Measurements from ENCODE around the gene KCNH1. TPM values are rescaled to one million over a fixed set of nuclear protein-coding genes. Genes with fewer than 3 reads are reported as not detected.

Gene KCNH1
- total and polyA plus RNA-seq, 2 experiments from 2014 or later: 0.71 to 1.8 TPM

GRCh38 chr1:210920716-210921694 is 212.9 kb downstream of the KCNH1 start:
- H3K4me3 ChIP-seq: no peak overlapping the region
- H3F3A ChIP-seq (ENCODE audit: insufficient read depth): no peaks in the 10 kb centered on the region
- no peak for DNase-seq
- H2AFZ ChIP-seq: no peak overlapping the region
- TF ChIP-seq EZH2 (IDR thresholded peaks at IDR 0.05; ENCODE audit: insufficient read depth, poor library complexity, severe bottlenecking): no peak
- no peaks in the 10 kb centered on the region for H3K27me3 ChIP-seq (replicated peaks; ENCODE audit: insufficient read depth)
- H3K4me1 ChIP-seq (ENCODE audit: insufficient read depth): no peaks in the 10 kb centered on the region
- in situ Hi-C loops (cut with MboI): no loop called here
- no peaks in the 10 kb centered on the region for H3K9me3 ChIP-seq (ENCODE audit: low read depth)
- no peaks in the 10 kb centered on the region for H3K9me2 ChIP-seq (ENCODE audit: insufficient read depth)
- no peak overlapping the region for H3K9ac ChIP-seq
- H3K4me2 ChIP-seq (ENCODE audit: unreplicated experiment): no peak overlapping the region
- no peaks in the 10 kb centered on the region for H3K36me3 ChIP-seq (ENCODE audit: low read depth)
- 21% methylated on average over 5 of the region's 5 CpGs for WGBS, 2 experiments (ENCODE audit: low coverage in 1 of 2, low lambda C conversion rate in 2 of 2, missing lambda C conversion rate in 2 of 2)
- no peaks in the 10 kb centered on the region for H3K79me2 ChIP-seq (ENCODE audit: insufficient read depth)
- H4K20me1 ChIP-seq (ENCODE audit: insufficient read depth): no peaks in the 10 kb centered on the region
- H3K27ac ChIP-seq: no peak overlapping the region

DNA sequence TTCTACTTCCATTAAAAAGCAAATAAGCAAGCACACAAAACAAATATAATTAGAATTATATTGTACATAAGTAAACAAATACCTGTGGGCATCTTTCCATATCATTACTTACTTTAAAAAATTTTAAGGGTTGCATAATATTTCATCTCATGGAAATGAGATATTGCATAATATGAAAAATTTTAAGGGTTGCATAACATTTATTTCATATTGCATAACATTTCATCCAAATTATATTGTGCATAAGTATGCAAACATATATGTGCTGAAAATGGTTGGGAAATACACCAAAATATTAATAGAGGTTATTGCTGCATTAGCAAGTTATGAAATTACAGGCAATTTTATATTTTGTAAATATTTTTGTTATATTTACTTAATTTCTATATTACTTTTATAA is 213.7 kb downstream of the KCNH1 start:
- no peak for DNase-seq
- Histone ChIP-seq H3K27me3 (replicated peaks; ENCODE audit: insufficient read depth) (no peaks in the 10 kb centered on the region), H3K27ac (no peak overlapping the region), H3K9ac (no peak overlapping the region), H3K36me3 (ENCODE audit: low read depth) (no peaks in the 10 kb centered on the region), H3K9me2 (ENCODE audit: insufficient read depth) (no peaks in the 10 kb centered on the region), H3K4me1 (ENCODE audit: insufficient read depth) (no peaks in the 10 kb centered on the region), H3K4me2 (ENCODE audit: unreplicated experiment) (no peak overlapping the region), H3F3A (ENCODE audit: insufficient read depth) (no peaks in the 10 kb centered on the region), H3K4me3 (no peak overlapping the region), H3K79me2 (ENCODE audit: insufficient read depth) (no peaks in the 10 kb centered on the region), H3K9me3 (ENCODE audit: low read depth) (no peaks in the 10 kb centered on the region), H4K20me1 (ENCODE audit: insufficient read depth) (no peaks in the 10 kb centered on the region), H2AFZ (no peak overlapping the region)
- in situ Hi-C loops (cut with MboI): no loop called here
- no peak for TF ChIP-seq EZH2phosphoT487 (IDR thresholded peaks at IDR 0.05; ENCODE audit: insufficient read depth, low read depth)
- no peak for TF ChIP-seq EZH2 (IDR thresholded peaks at IDR 0.05; ENCODE audit: insufficient read depth, poor library complexity, severe bottlenecking)

DNA sequence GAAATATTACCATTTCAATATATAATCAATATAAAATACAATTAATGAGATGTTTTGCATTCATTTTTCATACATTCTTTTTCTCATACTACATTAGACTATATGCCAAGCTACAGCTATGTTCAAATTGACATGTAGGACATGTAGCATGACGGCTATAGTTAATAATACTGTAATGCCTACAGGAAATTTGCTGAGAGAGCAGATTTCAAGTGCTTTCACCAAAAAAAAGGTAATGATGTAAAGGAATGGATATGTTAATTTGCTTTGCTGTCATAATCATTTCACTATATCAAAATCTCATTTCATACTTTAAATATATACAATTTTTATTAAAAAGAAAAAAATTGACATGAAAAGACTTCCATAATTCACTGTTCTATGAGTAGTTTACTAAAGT is 215.1 kb downstream of the KCNH1 start:
- no peak for DNase-seq
- in situ Hi-C loops (cut with MboI): no loop called here
- 15 to 19% methylated on average over 1 of the region's 1 CpG for WGBS, 2 experiments (ENCODE audit: low coverage in 1 of 2, low lambda C conversion rate in 2 of 2, missing lambda C conversion rate in 2 of 2)

DNA sequence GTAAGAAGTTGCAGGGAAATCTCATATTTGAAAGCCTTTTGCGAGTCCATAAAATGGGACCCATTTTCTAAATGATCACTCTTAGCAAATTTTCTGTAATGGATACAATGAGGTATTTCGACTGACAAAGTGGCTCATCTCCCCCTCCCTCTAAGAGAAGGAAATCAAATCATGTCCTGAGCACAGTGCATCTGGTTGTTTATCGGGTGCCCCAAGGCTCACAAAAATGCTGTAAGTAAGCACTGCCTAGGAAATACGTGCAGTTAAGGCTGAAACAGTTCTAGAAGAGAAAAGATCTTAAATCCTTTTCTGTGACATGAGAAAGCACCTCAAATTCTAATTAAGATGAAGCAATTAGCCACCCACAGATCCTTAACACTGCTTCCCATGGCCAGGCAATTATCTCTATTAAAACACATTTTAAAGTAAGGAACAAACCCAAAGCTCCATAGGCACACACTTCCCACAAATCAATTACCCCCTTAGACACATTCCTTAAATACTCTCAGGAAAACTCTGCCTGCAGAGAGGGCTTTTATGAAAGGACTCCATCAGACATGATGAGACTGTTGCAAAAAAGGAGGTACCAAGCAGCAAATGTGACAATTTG is 216.3 kb downstream of the KCNH1 start:
- no peak for TF ChIP-seq EZH2phosphoT487 (IDR thresholded peaks at IDR 0.05; ENCODE audit: insufficient read depth, low read depth)
- TF ChIP-seq EZH2 (IDR thresholded peaks at IDR 0.05; ENCODE audit: insufficient read depth, poor library complexity, severe bottlenecking): no peak
- WGBS, 2 experiments (ENCODE audit: low coverage in 1 of 2, low lambda C conversion rate in 2 of 2, missing lambda C conversion rate in 2 of 2): 18 to 24% methylated on average over 4 of the region's 4 CpGs
- Histone ChIP-seq H3K27me3 (replicated peaks; ENCODE audit: insufficient read depth) (no peaks in the 10 kb centered on the region), H3K9me3 (ENCODE audit: low read depth) (no peaks in the 10 kb centered on the region), H3K4me1 (ENCODE audit: insufficient read depth) (no peaks in the 10 kb centered on the region), H3K79me2 (ENCODE audit: insufficient read depth) (no peaks in the 10 kb centered on the region), H3K36me3 (ENCODE audit: low read depth) (no peaks in the 10 kb centered on the region), H4K20me1 (ENCODE audit: insufficient read depth) (no peaks in the 10 kb centered on the region), H2AFZ (no peak overlapping the region), H3K4me3 (no peak overlapping the region), H3F3A (ENCODE audit: insufficient read depth) (no peaks in the 10 kb centered on the region), H3K27ac (no peak overlapping the region), H3K4me2 (ENCODE audit: unreplicated experiment) (no peak overlapping the region), H3K9me2 (ENCODE audit: insufficient read depth) (no peaks in the 10 kb centered on the region), H3K9ac (no peak overlapping the region)
- in situ Hi-C loops (cut with MboI): no loop called here
- no peak for DNase-seq

More for the DNA sequence above, 215.1 kb downstream of the KCNH1 start:
- TF ChIP-seq EZH2 (IDR thresholded peaks at IDR 0.05; ENCODE audit: insufficient read depth, poor library complexity, severe bottlenecking): no peak
- no peak for TF ChIP-seq EZH2phosphoT487 (IDR thresholded peaks at IDR 0.05; ENCODE audit: insufficient read depth, low read depth)
- Histone ChIP-seq H3K9me2 (ENCODE audit: insufficient read depth) (no peaks in the 10 kb centered on the region), H3K9me3 (ENCODE audit: low read depth) (no peaks in the 10 kb centered on the region), H3K4me2 (ENCODE audit: unreplicated experiment) (no peak overlapping the region), H3K79me2 (ENCODE audit: insufficient read depth) (no peaks in the 10 kb centered on the region), H3K27me3 (replicated peaks; ENCODE audit: insufficient read depth) (no peaks in the 10 kb centered on the region), H3K9ac (no peak overlapping the region), H3K36me3 (ENCODE audit: low read depth) (no peaks in the 10 kb centered on the region), H3K4me3 (no peak overlapping the region), H3K27ac (no peak overlapping the region), H3F3A (ENCODE audit: insufficient read depth) (no peaks in the 10 kb centered on the region), H3K4me1 (ENCODE audit: insufficient read depth) (no peaks in the 10 kb centered on the region), H2AFZ (no peak overlapping the region), H4K20me1 (ENCODE audit: insufficient read depth) (no peaks in the 10 kb centered on the region)

All from GM23248 (cell line).